IPS-NIHi7 (cell line): ENCODE data around the gene NUSAP1.
"Not testable (repeated sequence)": the region's sequence is repeated elsewhere in the genome, so short reads cannot be mapped to it uniquely, and the experiment has no call there.

ENCODE experiments used
- DNase-seq: peaks from one replicate; pipeline ENCODE4 v3.0.0; 2012; ENCODE audit warnings: mixed read lengths; ENCODE audit errors: extremely low spot score

Gene NUSAP1

DNA sequence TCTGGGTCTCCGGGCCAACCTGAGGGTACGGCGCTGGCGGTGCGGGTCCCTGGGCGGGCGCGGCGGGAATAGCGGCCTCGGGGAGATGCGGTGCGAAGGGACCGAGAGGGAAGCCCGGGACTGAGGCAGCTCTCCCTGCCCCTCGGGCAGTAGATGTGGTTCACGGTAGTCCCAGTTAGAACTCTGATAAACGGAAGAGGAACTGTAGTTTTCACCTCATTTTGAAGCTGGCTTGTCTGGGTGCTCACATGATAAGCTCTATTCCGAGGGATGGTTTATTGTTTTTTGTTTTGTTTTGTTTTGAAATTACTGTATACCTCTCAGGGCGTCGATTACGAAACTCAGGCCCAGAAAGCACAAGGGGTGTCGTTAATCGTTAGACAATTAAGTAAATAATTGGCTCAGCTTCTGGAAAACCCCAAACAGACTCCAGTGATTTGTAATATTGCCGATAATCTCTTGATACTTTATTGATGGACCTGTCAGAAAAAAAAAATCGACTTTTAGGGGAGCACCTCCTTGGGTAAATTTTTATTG lies 413 bp downstream of the NUSAP1 start:
- DNase-seq = peak; percentile 71

DNA sequence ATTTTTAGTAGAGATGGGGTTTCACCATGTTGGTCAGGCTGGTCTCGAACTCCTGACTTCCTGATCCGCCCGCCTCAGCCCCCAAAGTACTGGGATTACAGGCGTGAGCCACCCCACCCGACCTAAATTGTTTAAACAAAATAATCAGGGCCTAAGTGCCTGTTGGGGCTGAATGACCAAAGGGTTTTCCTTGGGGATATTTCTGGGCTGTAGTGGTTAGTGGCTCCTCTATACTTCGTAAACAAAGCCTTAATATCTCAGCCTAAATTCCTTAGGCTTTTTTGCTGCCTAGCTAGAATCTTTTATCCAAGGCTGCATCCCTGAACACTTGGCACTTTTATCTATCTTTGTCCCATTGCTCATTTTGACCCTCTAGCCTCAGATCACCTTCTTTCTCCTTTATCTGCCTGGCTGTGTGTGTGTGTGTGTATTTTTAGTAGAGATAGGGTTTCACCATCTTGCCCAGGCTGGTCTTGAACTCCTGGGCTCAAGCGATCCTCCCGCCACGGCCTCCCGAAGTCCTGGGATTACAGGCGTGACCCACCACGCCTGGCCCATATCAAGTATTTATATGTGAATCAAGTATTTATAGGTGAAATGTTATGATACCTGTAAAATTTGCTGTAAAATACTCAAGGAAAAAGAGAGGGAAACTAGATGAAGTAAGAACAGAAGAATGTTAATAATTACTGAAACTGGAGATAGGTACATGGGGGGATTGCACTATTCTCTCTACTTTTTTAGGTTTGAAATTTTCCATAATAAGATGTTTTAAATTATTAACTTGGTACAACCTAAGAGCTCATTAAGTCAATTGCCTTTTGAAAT lies 1.8 kb downstream of the NUSAP1 start:
- DNase-seq = no peak

DNA sequence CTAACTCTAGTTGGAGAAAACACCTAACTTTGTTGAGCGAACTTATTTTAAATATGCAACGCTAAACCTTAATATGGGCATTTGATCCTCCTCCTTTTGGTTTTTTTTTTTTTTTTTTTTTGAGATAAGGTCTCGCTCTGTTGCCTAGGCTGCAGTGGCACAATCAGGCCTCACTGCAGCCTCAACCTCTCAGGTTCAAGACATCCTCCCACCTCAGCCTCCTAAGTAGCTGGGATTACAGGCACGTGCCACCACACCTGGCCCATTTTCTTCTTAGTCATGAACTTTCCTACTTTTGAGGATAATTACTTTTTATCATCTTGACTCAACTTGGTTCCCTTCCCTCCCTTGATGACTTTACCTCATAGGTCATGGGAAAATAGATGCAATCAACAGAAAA lies 3.9 kb downstream of the NUSAP1 start:
- DNase-seq = no peak

DNA sequence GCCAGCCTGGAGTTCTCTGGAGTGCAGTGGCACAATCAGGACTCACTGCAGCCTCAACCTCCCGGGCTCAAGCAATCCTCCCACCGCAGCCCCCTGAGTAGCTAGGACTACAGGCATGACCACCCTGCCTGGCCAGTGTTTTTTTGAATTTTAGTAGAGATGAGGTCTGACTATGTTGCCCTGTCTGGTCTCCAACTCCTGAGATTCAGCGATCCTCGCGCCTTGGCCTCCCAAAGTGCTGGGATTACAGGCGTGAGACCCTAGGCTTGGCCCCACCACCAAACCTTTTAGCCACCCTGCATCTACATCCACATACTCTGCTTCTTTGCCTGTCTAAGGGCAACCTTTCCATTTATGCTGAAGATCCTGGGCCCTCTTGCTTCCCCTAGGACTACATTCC lies 4.4 kb downstream of the NUSAP1 start:
- no peak for DNase-seq

DNA sequence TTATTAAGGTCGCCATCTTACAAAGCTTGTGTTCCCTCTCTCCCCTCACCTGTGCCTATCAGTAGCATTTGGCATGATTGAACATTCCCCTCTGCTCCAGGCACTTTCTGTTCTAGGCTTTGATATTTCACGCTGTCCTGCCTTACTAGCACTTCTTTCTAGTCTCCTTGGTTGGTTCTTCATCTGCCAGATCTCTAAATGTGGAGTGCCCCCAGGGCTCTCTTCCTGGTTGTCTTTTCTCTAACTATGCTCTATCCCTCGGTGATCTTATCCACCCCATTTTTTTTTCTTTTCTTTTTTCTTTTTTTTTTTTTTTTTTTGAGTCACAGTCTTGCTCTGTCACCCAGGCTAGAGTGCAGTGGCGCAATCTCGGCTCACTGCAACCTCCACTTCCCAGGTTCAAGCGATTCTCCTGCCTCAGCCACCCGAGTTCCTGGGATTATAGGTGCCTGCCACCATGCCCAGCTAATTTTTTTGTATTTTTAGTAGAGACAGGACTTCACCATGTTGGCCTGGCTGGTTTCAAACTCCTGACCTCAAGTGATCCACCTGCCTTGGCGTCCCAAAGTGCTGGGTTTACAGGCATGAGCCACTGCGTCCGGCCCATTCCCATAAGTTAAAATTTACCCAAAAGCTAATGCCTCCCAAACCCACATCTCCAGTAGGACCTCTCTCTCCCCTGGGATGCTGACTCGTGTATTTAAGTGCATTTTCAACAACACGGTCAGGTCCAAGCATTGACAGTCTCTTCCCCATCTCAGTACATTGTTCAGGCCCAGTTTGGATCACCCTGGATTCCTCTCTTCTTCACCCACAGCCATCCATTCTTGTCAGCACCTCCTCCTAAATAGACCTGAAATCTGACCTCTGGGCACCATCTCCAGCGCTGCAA lies 5.2 kb downstream of the NUSAP1 start:
- no peak for DNase-seq

DNA sequence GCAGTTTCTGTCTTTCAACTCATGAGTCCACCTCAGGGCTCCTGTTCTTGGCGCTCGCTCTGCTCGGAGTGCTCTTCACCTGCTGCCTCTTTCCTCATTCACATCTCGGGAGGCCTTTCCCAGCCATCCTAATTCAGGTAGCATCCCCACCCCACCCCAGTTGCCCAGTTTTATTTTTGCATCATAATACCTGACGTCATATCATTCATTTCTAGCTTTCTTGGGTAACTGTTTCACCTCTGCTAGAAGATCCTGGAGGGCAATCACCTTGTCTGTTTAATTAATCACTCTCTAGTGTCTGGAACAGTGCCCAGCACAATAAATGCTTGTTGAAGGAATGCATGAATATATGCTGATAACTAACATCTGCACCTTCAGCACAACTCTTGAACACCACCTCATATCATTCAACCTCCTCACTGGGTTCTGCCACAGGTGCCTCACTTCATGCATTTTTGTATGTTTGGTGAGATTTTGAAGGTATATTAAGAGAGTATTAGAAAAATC lies 7.6 kb downstream of the NUSAP1 start:
- no peak for DNase-seq

DNA sequence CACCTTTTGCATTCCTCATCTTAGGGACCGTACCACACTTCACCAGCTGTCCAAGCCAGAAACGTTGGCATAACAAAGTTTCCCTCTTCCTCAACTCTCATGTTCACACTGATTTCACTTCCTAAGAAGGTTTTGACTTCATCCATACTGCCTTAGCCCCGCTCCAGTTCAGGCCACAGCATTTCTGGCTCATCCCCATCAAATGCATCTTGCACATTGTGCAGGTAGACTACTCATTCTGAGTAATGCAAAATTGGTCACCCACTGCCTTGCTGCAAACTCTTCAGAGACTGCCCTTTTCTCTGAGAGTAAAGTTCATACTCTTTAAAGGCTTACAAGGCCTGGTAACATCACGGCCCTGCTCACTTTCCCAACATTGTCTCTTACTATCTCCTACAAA lies 8.8 kb downstream of the NUSAP1 start:
- no peak for DNase-seq

DNA sequence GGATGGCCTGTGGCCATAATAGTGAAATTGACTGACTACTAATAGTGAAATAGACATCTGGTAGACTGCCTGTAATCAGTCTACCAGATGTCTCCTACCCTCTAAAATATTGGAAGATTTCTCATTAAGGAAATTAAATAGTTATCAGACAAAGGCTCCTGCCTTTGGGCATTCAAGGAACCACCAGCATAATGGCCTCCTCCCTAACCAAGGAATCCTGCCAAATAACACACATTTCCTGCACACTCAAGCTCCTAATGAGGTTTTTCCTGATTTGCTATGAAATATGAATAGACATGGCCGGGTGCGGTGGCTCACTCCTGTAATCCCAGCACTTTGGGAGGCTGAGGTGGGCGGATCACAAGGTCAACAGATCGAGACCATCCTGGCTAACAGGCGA lies 14.6 kb downstream of the NUSAP1 start:
- no peak for DNase-seq

DNA sequence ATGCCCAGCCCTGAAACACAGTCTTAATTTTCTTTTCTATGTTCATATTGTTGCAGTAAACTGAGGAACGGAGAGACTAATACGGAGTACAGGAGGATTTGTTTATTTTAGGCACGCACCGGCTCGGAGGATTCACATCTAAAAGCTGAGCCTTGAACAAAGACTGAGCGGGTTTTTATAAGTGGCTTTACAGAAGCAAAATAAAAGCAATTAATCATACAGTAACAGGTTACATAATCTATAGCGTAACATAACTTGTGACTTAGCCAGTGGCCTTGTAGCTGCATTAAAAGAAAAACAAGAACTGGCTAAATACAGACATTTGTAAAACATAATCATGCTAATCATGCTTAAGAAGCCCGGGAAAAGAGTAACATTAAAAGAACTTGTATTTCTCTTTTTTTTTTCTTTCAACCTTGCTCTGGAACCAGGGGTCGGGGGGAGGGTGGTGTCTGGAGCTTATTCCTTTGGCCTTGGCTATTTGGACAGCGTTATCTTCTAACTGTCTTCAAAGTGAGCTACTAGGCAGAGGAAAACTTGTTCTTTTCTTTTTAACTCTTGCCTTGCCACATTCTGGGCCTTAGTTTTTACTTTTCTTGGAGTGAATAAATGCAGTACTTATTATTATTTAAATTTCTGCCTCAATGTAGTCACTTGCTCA lies 17.5 kb downstream of the NUSAP1 start:
- DNase-seq = no peak

DNA sequence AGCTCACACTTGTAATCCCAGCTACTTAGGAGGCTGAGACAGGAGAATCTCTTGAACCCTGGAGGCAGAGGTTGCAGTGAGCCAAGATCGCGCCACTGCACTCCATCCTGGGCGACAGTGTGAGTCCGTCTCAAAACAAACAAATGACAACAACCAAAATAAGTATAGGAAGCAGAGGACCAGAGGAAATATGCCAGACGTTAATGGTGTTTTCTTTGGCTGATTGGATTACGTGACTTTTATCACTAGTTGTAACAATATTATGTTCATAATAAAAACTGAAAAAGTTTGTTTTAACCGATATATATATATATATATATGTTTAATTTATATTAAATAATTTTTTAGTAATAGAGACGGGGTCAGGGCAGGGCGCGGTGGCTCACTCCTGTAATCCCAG lies 21.7 kb downstream of the NUSAP1 start:
- DNase-seq = no peak

DNA sequence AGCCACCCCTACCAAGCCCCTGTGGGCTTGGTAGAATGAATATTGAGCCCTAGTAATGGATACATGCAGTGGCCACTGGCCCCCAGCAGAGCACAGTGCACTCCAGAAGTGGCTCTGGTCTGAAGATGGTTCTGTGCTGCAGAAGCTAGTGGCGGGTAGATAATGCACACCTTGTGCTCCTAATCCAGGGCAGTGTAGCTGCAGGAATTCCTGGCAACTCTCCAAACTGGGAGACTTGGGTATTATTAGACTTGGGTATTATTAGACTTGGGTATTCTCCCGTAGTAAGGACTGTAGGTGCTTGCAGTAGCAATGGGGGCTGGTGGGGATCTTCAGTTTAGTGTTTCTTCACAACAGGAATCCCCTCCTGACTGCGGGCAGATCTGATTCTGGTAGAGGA lies 34.7 kb downstream of the NUSAP1 start:
- DNase-seq = no peak

DNA sequence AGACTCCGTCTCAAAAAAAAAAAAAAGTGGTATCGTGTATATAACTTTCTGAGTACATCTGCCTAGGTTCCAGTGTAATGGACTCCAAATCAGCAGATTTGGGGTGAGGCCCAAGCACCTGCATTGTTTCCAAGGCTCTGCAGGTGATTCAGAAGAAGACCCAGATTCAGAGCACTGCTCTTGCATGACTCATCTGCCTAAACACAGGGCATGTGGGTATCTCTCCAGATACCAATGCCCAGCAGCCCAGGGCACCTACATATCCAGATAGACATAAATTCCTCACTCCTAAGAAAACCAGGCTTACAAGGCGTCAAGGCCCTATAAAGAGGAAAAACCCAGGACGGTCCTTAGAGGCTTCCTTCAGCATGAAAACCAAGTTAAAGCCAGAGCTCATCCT lies 45.3 kb downstream of the NUSAP1 start:
- no peak for DNase-seq

DNA sequence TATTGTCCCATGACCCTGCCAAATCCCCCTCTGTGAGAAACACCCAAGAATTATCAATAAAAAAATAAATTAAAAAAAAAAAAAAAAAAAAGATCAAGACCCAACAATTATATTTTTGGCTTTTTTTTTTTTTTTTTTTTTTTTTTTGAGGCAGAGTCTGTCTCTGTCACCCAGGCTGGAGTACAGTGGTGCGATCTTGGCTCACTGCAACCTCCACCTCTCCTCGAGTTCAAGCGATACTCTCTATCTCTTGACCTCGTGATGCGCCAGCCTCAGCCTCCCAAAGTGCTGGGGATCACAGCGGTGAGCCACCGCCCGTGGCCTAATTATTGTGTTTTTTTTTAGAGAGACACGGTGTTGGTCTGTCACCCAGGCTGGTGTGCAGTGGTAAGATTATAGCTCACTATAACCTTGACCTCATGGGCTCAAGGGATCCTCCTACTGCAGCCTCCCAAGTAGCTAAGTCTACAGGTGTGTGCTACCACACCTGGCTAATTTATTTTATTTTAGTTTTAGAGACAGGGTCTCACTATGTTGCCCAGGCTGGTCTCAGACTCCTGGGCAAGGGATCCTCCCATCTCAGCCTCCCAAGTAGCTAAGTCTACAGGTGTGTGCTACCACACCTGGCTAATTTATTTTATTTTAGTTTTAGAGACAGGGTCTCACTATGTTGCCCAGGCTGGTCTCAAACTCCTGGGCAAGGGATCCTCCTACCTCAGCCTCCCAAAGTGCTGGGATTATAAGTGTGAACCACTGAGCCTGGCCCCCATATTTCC lies 51.5 kb downstream of the NUSAP1 start:
- DNase-seq = not testable (repeated sequence)

DNA sequence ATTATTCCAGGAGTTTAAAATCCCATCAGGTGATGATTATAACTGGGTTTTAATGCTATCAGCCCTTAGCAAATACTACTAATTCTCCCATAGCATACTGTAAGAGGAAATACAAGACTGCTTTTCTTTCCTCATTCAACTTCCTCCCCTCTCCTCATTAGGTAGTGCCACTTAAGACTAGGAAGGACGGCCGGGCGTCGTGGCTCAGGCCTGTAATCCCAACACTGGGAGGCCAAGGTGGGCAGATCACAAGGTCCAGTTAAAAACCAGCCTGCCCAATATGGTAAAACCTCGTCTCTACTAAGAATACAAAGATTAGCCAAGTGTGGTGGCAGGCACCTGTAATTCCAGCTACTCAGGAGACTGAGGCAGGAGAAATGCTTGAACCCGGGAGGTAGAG lies 55.0 kb downstream of the NUSAP1 start:
- no peak for DNase-seq

DNA sequence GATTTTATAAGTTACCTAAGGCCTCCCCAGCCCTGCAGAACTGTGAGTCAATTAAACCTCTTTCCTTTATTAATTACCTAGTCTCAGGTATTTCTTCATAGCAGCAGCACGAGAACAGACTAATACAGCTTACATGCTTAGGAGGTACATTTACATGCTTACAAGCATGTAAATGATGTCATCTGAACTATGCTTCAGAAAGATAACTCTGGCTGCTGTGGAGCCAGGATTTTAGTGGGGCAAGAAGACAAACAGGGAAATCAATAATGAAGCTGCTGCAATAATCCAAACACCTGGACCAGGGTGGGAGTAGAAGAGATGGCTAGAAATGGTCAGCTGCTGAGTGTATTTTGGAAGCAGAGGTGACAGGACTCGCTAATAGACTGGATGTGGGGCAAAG lies 60.0 kb downstream of the NUSAP1 start:
- DNase-seq = no peak

DNA sequence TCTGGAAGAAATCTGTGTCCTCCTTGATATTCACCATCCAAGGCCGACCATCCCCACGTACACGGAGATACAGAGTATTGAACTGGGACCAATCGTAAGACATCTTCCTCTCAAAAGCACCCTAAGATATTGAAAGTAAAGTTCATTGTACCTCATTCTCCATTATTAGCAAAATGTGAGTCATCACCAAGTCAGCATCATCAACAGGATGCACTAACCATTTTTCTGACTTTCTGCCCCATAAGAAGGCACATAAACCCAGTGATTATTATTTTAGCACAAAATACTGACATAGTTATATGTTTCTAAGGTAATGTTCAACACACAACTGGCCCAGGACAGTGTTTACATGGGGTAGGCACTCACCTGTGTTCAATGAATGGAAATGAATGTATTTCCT lies 62.2 kb downstream of the NUSAP1 start:
- DNase-seq = no peak

DNA sequence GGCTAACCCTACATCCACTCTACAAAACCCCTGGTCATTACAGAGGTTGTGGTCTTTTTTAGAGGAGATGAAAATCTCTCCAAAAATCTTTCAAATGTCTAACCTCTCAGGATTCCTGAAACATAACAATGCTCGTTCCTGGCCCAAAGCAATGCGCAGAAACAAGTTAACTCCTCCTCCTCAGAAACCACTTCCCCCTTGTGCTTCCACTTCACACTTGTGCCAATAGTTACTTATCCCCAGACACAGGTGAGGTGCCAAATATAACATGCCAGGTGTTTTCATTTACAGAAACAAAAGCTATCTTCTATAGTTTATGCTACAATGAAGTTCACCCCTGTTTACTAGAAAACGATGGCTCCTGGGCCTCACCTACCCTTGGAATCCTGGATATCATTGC lies 63.4 kb downstream of the NUSAP1 start:
- DNase-seq = no peak

DNA sequence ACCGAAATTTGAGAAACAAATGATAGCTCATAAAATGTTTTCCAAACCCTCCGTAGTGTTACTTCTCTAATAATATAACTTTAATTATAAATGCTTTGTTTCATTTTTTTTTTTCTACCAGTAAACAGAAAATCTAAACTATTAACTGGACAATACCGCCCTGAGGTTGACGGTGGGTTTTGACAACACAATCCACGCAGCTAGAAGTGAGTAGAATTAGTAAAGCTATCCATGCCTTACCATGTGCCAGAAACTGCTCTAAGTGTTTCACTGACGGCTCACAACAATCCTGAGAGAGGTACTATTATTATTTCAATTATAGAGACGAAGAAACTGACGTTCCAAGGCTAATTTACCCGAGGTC lies 69.2 kb downstream of the NUSAP1 start:
- no peak for DNase-seq

DNA sequence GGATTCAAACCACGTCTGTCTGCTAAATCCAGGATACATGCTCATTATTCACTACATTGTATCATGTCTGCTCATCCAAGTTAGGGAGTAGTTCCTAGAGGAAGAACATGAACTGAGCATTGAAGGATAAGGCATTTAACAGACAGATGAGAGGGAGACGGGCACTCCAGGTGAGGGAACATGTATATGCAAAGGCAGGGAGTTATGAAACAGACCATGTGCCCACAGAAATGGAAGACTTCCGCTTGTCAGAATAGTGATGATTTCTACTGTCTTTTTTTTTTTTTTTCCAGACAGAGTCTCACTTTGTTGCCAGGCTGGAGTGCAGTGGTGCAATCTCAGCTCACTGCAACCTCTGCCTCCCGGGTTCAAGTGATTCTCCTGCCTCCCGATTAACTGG lies 74.7 kb downstream of the NUSAP1 start:
- DNase-seq = no peak

DNA sequence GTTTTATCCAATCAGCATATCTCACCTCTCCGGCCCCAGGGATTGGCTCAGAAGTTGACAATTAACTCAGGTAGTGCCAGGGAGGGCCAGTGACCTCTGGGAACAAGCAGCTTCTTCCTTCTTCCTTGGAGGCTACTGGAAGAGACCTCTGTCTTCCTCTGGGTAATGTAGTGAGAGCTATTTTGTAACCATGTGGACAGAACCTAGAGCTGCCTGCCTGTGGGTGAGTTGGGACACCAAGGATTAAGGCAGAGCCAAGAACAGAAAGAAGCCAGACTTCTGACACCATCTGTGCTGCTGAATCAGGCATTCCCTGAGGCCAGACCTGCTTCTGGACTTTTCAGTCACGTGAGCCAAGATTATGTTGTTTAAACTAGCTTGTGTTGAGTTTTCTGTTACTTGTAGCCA lies 75.6 kb downstream of the NUSAP1 start:
- DNase-seq = no peak

DNA sequence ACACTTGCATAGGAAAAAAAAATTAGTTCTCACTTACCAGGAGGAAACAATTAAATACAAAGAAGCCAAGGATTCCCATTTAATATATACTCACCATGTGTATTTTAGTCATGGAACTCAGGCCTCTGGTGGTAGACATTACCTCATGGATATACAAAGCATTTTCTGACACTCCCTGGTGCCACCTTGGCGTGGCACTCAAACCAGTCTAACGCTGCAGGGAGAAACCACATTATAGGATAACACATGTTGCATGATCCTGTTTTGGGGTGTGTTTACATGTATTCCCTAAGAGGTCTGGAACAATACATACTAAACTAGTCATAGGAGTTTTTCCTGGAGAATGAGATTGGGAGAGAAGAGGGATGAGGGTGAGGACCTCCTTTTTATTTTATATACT lies 78.3 kb downstream of the NUSAP1 start:
- DNase-seq = no peak
